ENCODE data around the gene SMYD1. TPM values are rescaled to one million over a fixed set of nuclear protein-coding genes. Genes with fewer than 3 reads are reported as not detected.
"Not testable (repeated sequence)": the region's sequence is repeated elsewhere in the genome, so short reads cannot be mapped to it uniquely, and the experiment has no call there.

Gene SMYD1
- polyA plus RNA-seq (not detected in 2 replicates), polyA minus RNA-seq (not detected in 2 replicates)

DNA sequence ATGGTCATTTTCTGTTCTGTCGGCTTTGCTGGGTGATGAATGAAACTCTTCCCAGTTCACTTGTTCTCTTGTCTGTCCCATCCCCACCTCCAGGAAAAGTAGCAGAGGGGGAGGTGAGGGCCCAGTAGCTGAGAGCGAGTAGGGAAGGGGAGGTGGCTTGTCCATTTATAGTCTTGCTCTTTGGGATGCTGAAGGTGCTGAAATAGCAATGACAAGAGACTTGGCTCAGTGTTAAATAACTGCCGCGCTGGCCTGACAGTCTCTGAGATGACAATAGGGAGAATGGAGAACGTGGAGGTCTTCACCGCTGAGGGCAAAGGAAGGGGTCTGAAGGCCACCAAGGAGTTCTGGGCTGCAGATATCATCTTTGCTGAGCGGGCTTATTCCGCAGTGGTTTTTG, at the start of gene SMYD1:
Gene SMYD1, plus strand, starts transcription at position 228 of the 400 bp plus-strand sequence. Its CDS starts 40 bp downstream, at position 268.
- no peaks in the 10 kb centered on the region for H3K79me2 ChIP-seq (replicated peaks; ENCODE audit: insufficient read depth, low read length)
- H3K4me2 ChIP-seq (ENCODE audit: low read length), result no peak within 1 kb of the TSS
- no peaks in the 10 kb centered on the region for H3K27me3 ChIP-seq (ENCODE audit: insufficient read depth, low read depth, low read length)
- H3K36me3 ChIP-seq (ENCODE audit: insufficient read depth, low read length), result no peaks in the 10 kb centered on the region
- H3K9me3 ChIP-seq (ENCODE audit: low read length), result no peaks in the 10 kb centered on the region
- no peaks in the 10 kb centered on the region for H3F3A ChIP-seq (ENCODE audit: insufficient read depth, low read length, poor library complexity, severe bottlenecking)
- no peak within 1 kb of the TSS for H3K4me3 ChIP-seq (ENCODE audit: low read length)
- TF ChIP-seq CTCF (IDR thresholded peaks at IDR 0.05; ENCODE audit: poor library complexity, severe bottlenecking), result no peak
- no peak for TF ChIP-seq SMC3 (conservative IDR thresholded peaks at IDR 0.05; ENCODE audit: poor library complexity)
- no peak for TF ChIP-seq RAD21 (conservative IDR thresholded peaks at IDR 0.05)
- TF ChIP-seq TAF1 (IDR thresholded peaks at IDR 0.05; ENCODE audit: low read depth), result no peak
- TF ChIP-seq REST (IDR thresholded peaks at IDR 0.05; ENCODE audit: borderline replicate concordance), result no peak
- TF ChIP-seq POLR2AphosphoS5 (IDR thresholded peaks at IDR 0.05), result no peak
- no peak for TF ChIP-seq EP300 (conservative IDR thresholded peaks at IDR 0.05; ENCODE audit: poor library complexity, severe bottlenecking)
- no peak for TF ChIP-seq EZH2 (IDR thresholded peaks at IDR 0.05; ENCODE audit: borderline replicate concordance, insufficient read depth, low read length, poor library complexity, severe bottlenecking)
- no peak within 1 kb of the TSS for H2AFZ ChIP-seq (ENCODE audit: low read depth, low read length)
- no peaks in the 10 kb centered on the region for H3K9me2 ChIP-seq (ENCODE audit: insufficient read depth, low read length)
- H3K9ac ChIP-seq (ENCODE audit: low read length), result no peak within 1 kb of the TSS
- H3K27ac ChIP-seq (ENCODE audit: low read length), result no peak within 1 kb of the TSS
- no peaks in the 10 kb centered on the region for H4K20me1 ChIP-seq (ENCODE audit: insufficient read depth)

- H3K27ac ChIP-seq (ENCODE audit: low read length); H3K9me3 ChIP-seq (ENCODE audit: low read length); H4K20me1 ChIP-seq (ENCODE audit: insufficient read depth); H3K9ac ChIP-seq (ENCODE audit: low read length); H3K27me3 ChIP-seq (ENCODE audit: insufficient read depth, low read depth, low read length); H3K36me3 ChIP-seq (ENCODE audit: insufficient read depth, low read length); H2AFZ ChIP-seq (ENCODE audit: low read depth, low read length); H3K9me2 ChIP-seq (ENCODE audit: insufficient read depth, low read length); H3K79me2 ChIP-seq (replicated peaks; ENCODE audit: insufficient read depth, low read length); H3K4me2 ChIP-seq (ENCODE audit: low read length); H3F3A ChIP-seq (ENCODE audit: insufficient read depth, low read length, poor library complexity, severe bottlenecking); H3K4me3 ChIP-seq (ENCODE audit: low read length): not testable (repeated sequence)
Measured at GRCh38 chr2:88018077-88018805, 49.4 kb upstream of the SMYD1 start.

DNA sequence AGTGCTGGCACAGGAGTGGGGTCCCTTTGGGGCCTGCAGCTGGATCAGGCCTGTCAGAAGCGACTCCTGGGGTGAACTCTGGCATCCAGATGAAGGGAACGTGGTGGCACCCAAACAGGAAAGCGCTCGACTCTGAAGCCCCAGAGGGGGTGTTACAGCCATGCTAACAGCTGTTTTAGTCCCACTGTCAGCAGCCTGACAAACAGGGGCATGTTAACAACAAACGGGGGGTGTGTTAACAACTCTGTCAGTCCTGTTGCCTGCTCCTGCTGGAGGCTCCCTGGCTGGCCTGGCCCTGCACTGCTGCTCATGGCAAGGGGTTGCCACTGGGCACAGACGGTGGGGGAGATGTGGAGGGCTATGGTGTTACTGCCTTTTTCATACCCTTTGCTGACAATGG, 48.7 kb upstream of the SMYD1 start:
- Histone ChIP-seq H3K36me3 (ENCODE audit: insufficient read depth, low read length) (no peaks in the 10 kb centered on the region), H4K20me1 (ENCODE audit: insufficient read depth) (no peaks in the 10 kb centered on the region), H3K9me2 (ENCODE audit: insufficient read depth, low read length) (no peaks in the 10 kb centered on the region), H3K9ac (ENCODE audit: low read length) (no peak overlapping the region), H3K9me3 (ENCODE audit: low read length) (no peaks in the 10 kb centered on the region), H3K4me3 (ENCODE audit: low read length) (no peak overlapping the region), H3F3A (ENCODE audit: insufficient read depth, low read length, poor library complexity, severe bottlenecking) (no peaks in the 10 kb centered on the region), H3K27ac (ENCODE audit: low read length) (no peak overlapping the region), H2AFZ (ENCODE audit: low read depth, low read length) (no peak overlapping the region), H3K27me3 (ENCODE audit: insufficient read depth, low read depth, low read length) (no peaks in the 10 kb centered on the region), H3K79me2 (replicated peaks; ENCODE audit: insufficient read depth, low read length) (no peaks in the 10 kb centered on the region), H3K4me2 (ENCODE audit: low read length) (no peak overlapping the region)
- TF ChIP-seq REST (IDR thresholded peaks at IDR 0.05; ENCODE audit: borderline replicate concordance) (no peak), EP300 (conservative IDR thresholded peaks at IDR 0.05; ENCODE audit: poor library complexity, severe bottlenecking) (no peak), EZH2 (IDR thresholded peaks at IDR 0.05; ENCODE audit: borderline replicate concordance, insufficient read depth, low read length, poor library complexity, severe bottlenecking) (no peak), POLR2AphosphoS5 (IDR thresholded peaks at IDR 0.05) (no peak), SMC3 (conservative IDR thresholded peaks at IDR 0.05; ENCODE audit: poor library complexity) (no peak), CTCF (IDR thresholded peaks at IDR 0.05; ENCODE audit: poor library complexity, severe bottlenecking) (no peak), TAF1 (IDR thresholded peaks at IDR 0.05; ENCODE audit: low read depth) (no peak), MXI1 (conservative IDR thresholded peaks at IDR 0.05; ENCODE audit: poor library complexity, severe bottlenecking) (no peak), RAD21 (conservative IDR thresholded peaks at IDR 0.05) (no peak)

Data from neural cell (in vitro differentiated cells).